Fibroblast of skin of left biceps (primary cell): ENCODE data around the gene SMIM29.

Source experiments
- DNase-seq, 2 experiments: peaks; one replicate each; pipeline ENCODE4 v3.0.0-alpha.2; 2013; ENCODE audit warnings: low read depth in 2 of 2

The SMIM29 gene

DNA sequence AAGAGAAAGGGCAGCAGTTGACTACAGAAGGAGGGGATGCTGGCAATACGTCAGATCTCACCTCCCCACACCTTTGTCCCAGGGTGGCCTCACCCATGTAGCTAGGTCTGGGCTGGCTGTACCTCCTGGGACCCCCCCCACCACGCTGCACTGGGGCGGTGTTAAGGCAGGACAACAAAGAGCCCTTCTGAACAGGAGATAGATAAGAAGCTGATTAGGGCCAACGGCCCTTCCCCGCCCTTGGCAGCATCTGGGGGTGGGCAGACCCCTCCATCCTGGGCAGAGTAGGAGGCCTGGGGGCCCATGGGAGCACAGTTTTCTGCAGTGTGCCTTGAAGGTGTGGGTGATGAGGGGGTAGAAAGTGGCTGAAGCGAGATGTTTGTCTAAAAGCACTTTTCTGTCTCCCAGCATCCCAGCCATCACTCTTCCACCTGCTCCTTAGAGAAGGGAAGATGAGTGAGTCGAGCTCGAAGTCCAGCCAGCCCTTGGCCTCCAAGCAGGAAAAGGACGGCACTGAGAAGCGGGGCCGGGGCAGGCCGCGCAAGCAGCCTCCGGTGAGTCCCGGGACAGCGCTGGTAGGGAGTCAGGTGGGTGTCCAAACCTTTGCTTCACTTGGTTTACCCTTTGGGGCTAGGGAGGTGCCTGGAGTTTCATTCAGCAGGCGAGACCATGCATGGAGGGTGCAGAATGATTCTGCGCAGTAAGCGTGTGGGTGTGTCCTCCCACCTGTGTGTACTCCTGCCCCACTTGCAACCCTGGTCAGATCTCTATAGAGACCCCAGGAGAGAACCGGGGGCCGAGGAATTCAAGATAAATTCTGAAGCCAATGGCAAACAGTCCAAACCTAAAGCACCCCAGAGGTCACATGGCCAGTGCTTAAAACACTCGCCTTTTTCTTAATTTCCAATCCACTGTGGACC is 8.2 kb downstream of the SMIM29 start:
- DNase-seq = no peak

GRCh38 chr6:34239893-34240292 is 8.9 kb downstream of the SMIM29 start:
- no peak for DNase-seq

DNA sequence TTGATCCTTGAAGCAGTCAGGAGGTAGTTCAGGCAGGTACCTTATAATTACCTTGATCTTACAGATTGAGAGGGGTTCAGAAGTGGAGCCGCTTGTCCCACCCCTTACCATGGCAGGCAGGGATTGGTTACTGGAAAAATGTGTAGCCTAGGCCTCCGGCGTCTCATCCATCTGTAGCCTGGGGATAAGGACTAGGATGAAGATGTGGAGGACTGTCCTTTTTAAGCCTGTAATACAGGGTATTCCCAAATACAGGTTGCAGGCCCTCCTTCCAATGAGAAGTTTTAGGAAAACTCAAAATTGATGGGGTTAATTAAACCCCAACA is 9.3 kb downstream of the SMIM29 start:
- DNase-seq = no peak

GRCh38 chr6:34238585-34239499 is 10.0 kb downstream of the SMIM29 start:
- no peak for DNase-seq

GRCh38 chr6:34237722-34238584 is 10.9 kb downstream of the SMIM29 start:
- no peak for DNase-seq

DNA sequence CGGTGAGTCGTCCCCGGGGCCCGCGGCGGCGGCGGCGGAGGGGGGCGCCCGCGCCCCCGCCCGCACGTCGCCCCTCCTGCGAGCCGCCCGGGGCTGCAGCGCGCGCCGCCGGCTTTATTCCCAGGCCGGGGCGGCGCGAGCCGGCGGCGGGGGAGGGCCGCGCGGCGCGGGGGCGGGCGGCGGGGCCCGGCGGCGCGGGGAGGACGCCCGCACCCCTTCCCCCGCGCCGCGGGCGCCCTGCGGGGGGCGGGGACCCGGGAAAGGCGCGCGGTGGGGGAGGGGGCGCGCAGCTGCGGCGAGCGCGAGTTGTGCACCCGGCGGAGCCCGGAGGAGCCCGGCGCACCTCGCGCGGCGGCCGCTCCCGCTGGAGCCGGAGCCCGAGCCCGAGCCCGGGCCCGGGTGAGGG is 11.5 kb downstream of the SMIM29 start:
- DNase-seq = no peak

GRCh38 chr6:34236443-34237315 is 12.1 kb downstream of the SMIM29 start, which contains the start of gene HMGA1:
TSS of gene HMGA1 (plus strand) at chr6:34236873. CDS start at chr6:34240781, 3,908 bp downstream.
- DNase-seq = peak; percentile 57 to 64

DNA sequence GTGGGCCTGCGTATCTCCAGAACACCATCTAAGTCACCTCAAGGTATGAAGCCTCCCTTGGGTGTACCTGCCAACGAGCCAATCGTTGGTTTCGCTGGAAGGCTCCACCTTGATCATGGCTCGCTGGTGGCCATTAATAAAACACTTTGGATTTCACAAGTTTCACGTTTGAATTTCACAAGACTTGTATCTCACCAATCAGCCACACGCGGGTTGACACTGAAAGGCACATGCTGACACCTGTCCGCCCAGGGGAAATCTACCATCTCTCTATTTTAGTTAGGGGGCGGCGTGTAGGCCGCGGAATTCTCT is 12.7 kb downstream of the SMIM29 start:
- no peak for DNase-seq

DNA sequence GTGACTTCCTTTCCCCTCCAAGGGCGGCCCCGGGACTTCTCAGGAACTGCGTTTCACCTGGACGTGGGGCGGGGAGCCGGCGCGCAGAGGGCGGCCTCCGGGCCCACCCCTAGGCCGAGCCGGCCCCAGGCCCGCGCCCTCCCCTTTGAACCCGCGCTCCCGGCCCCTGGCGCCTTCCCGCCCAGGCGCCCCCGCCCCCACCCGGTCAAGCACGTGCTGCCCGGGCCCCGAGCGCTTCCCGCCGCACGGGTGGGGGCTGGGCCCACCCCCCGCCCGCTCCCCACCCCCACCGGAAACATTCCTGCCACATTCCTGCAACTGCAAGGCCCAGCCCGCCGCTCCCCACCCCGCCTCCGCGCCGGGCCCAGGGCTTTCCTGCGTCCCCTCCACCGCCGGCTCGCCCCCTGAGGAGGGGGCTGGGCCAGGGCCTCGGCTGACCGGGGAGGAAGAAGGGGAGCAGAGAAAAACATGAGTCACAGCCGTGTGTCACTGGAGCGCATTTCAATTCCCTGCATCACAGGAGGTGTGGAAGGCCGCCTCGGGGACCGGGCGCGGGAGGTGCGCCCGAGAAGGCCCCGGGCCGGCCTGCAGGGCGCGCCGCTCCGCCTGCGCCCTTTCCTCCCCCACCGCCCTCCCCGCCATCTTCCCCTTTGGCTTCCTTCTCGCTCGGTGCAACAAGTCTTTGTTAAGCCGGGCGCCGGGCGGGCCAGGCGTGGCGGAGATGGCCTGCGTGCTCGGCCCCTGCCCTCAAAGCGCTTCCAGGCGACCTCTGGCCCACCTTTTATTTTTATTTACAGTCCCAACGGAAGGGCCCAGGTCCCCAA is 13.3 kb downstream of the SMIM29 start:
- peak; percentile 65 to 71 for DNase-seq

- DNase-seq = no peak
Observed at GRCh38 chr6:34234667-34235306, 14.0 kb downstream of the SMIM29 start.

GRCh38 chr6:34233867-34234266 is 14.9 kb downstream of the SMIM29 start:
- no peak for DNase-seq

DNA sequence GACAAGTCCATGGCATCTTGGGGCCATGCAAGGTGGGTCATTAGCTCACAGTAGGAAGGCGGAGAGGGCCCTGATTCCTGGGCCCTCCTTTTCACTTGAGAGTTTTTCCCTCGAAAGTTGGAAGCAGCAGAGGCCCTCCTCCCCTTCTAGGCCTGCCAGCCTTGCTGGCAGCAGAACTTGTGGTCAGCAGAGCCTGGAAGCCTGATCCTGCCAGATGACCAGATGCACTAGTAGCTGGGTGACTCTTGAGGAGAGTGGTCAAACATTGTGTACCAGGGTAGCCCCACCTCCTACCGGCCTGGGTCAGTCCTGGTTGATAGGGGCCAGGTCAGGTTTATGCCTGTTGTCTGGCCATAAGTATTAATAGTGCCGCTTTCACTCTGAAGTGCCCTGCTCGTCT is 15.9 kb downstream of the SMIM29 start:
- no peak for DNase-seq

DNA sequence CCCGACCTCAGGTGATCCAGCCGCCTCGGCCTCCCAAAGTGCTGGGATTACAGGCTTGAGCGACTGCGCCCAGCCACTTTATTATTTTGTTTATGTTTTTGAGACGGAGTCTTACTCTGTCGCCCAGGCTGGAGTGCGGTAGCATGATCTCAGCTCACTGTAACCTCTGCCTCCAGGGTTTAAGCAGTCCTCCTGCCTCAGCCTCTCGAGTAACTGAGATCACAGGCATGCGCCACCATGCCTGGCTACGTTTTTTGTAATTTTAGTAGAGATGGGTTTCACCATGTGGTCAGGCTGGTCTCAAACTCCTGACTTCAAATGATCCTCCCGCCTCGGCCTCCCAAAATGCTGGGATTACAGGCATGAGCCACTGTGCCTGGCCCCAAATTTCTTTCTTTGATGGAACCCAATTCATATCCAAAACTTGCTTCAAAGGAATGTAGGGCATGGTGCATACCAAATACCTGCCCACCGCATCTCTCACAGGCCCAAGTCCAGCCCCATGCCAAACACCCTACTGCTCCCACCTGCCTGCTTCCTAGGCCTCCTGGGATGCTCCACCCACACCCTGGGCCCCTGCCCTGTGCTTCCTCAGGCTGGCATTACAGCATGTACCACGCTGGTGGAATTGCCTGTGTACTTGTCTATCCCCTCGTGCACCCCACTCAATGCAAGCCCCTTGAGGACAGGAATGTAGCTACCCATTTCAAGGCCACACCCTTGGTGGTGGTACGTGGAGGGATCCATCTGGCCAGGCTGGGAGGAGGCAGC is 17.1 kb downstream of the SMIM29 start:
- no peak for DNase-seq

- no peak for DNase-seq
Observed at GRCh38 chr6:34230653-34231371, 18.0 kb downstream of the SMIM29 start.

DNA sequence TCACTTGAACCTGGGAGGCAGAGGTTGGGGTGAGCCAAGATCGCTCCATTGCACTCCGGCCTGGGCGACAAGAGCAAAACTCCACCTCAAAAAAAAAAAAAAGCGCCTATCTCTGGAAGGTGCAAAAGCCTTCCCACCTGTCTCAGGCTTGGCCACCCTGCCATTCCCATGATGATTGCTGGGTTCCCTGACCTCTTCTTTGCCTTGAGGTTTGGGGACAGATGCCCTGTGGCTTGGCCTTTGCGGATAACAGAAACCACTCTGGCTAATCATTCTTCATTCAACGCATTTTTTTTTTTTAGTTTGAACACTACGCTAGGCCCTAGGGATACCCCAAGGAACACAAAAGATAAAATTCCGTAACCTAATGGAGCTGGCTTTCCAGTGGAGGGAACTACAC is 18.9 kb downstream of the SMIM29 start:
- no peak for DNase-seq

- DNase-seq = no peak
Observed at GRCh38 chr6:34227761-34228421, 20.9 kb downstream of the SMIM29 start.
